GM19468 (cell line): Measurements from ENCODE around the gene ARFGAP1.

Source experiments
- ATAC-seq: cut with Tn5 transposase; IDR thresholded peaks from one replicate; pipeline ENCODE4 v1.9.1; 2021; ENCODE audit warnings: mild to moderate bottlenecking, moderate library complexity, moderate number of reproducible peaks; ENCODE audit not compliant: unreplicated experiment; ENCODE audit errors: extremely low read depth

Gene ARFGAP1

GRCh38 chr20:63315731-63316491, 43.3 kb downstream of the ARFGAP1 start:
- no peak for ATAC-seq

DNA sequence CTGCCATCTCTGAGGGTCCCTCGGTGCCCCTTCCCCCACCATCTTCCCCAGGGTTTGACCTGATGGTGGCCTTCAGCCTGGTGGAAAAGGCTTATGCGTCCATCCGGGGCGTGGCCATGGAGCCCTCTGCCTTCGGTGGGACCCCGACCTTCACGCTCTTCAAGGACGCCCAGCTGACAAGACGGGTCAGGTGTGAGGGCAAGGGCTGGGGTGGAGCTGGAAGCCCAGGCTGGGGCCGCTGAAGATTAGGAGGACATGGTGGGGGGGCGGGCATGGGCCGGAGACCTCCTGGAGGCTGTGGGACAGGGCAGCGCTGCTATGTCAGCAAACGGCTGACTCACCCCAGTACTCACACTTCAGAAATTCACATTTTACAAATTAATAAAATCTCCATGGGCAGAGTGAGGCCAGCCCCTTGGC, 43.9 kb downstream of the ARFGAP1 start:
- ATAC-seq, result no peak

- ATAC-seq, result no peak
These were observed 44.4 kb downstream of the ARFGAP1 start for GRCh38 chr20:63317061-63317460.

GRCh38 chr20:63317601-63318291, 45.1 kb downstream of the ARFGAP1 start:
- ATAC-seq, result no peak

- ATAC-seq, result no peak
These were observed 46.0 kb downstream of the ARFGAP1 start for GRCh38 chr20:63318391-63319163.

GRCh38 chr20:63319164-63320040, 46.8 kb downstream of the ARFGAP1 start:
- no peak for ATAC-seq

GRCh38 chr20:63320041-63320511, 47.5 kb downstream of the ARFGAP1 start:
- ATAC-seq, result no peak

- ATAC-seq, result no peak
These were observed 48.1 kb downstream of the ARFGAP1 start for GRCh38 chr20:63320616-63321147.

DNA sequence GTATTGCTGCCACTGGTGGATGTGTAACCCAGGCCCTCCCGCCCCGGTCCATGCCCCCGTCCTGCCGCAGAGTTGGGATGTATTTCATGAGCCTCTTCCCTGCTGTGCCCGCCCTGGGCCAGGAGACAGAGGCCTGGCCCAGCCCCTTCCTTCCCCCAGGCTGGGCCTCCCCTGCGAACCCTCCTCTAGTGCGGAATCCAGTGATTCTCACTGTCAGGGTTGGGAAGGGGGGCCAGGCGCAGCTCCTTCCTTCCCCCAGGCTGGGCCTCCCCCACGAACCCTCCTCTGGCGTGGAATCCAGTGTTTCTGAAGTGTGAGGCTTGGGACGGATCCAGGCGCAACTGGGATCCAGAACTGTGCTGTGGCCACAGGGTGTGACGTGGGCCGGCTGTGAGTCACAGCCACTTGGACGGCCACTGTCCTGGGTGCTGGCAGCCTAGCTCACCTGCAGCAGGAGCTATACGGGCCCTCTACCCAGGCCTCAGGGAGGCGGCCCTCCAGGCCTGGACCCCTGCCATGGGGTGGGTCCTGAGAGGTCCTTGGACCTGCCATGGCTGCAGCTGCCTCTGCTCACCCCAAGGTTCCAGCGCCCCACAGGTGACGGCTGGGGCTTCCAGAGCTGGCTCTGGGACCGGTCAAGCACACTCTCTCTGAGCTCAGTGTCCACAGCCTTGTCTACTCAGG, 48.7 kb downstream of the ARFGAP1 start:
- no peak for ATAC-seq

DNA sequence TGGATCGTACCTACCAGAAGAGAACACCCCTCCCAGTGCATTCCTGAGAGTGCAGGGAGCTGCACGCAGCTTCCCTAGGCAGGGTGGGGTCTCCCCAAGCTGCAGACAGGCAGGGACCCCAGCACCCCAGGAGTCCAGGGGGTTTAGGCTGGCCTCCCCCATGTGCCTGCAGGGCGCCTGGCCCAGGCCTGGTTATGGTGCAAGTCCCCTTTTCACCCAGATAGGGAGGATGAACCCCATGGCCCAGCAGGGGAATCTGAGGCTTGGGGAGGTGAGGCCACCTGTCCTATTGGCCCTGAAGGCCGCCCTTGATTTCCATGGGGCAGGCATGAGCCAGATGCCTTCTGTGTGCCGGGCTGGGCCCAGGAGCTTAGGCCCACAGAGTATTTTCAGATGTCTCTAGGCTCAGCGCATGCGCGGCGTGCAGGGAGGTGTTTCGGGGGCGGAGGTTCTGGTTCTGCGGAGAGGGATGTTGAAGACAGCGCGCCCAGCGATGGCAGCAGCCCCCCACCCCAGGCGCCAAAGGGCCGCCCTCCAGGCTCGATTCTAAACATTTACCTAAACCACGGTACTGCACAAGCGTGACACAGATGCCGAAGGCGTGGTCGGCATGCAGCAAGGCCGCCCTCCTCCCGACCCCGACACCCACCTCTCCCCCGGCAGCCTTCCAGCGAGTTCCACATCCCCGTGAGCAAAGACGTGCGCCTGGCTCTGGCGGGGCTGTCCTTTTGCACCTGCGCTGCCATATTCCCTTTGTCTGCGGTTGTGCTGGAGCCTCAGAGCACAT, 49.7 kb downstream of the ARFGAP1 start:
- no peak for ATAC-seq

GRCh38 chr20:63322933-63323273, 50.3 kb downstream of the ARFGAP1 start:
- ATAC-seq, result no peak

DNA sequence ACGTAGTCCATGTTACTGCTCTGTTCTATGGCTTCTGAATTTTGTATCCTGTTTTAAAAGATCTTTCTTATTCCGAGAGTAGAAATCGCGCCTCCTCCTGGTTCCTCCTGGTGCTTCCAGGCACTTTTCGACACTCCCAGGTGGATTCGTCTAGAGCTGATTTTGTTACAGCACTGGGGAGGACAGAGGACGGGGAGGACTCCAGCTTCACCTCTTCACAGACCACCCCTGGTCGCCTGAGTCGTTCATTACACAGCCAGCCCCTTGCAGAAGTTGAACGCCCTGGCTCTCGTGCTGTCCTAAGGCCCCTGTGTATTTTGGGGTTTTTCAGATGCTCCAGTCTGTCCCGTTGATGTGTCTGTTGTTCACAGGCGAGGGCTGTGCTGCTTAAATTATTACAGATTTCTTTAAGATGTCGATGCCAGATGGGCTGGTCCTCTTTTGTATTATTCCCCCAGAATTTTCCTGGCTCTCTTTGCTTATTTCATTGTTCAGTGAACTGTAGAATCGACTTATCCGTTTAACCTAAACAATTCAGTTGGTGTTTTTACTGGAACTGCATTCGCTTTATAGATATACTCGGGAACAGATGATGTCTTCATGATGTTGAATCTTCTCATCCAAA, 50.9 kb downstream of the ARFGAP1 start:
- no peak for ATAC-seq

DNA sequence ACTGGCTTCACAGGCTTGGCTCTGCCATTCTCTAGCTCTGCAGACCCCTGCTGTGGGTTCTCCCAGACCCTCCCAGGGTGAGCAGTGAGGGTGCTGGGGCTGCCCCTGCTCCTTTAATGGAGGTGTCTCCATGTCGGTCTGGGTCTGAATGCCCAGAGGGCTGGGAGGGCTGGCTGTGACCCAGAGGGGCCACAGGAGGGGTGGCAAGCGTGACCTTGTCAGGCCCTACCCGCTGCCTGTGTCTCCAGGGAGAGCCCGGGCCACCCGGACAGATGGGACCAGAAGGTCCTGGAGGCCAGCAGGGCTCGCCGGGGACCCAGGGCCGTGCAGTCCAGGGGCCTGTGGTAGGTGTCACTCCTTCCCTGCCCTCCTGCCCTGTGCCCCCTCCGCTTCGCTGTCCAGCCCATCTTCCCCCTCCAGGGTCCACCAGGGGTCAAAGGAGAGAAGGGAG, 52.4 kb downstream of the ARFGAP1 start:
- ATAC-seq, result no peak

DNA sequence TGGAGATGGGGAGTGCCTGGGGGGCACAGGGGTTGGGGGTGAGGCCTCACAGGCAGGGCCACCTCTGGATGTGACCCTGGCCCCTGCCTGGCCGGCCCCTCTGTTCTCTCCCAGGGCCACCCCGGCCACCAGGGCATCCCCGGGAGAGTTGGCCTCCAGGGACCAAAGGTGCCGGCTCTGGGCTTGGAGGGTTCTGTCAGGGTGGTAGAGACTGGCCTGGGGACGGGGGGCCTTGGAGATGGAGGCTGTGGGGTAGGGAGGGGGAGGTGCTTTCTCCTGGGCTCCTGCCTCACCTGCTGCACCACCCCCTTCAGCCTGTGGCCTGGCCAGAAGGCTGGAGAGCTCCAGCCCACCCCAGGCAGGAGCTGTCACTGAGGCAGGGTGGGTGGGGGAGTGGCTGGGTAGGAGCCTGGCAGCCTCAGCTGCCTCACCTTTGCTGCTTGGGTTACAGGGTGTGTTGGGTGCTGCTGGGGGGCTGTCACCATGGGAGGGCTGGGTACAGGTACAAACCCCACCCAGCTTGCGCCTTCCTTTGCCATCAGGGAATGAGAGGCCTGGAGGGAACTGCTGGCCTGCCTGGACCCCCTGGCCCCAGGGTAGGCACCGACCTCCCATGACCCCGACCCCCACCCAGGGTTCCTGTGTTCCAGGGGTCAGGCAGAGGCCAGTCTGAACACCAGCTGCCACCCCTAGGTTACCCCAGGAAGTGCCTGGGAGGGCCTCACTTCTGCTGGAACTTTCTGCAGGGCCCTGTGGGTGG, 53.1 kb downstream of the ARFGAP1 start:
- no peak for ATAC-seq

DNA sequence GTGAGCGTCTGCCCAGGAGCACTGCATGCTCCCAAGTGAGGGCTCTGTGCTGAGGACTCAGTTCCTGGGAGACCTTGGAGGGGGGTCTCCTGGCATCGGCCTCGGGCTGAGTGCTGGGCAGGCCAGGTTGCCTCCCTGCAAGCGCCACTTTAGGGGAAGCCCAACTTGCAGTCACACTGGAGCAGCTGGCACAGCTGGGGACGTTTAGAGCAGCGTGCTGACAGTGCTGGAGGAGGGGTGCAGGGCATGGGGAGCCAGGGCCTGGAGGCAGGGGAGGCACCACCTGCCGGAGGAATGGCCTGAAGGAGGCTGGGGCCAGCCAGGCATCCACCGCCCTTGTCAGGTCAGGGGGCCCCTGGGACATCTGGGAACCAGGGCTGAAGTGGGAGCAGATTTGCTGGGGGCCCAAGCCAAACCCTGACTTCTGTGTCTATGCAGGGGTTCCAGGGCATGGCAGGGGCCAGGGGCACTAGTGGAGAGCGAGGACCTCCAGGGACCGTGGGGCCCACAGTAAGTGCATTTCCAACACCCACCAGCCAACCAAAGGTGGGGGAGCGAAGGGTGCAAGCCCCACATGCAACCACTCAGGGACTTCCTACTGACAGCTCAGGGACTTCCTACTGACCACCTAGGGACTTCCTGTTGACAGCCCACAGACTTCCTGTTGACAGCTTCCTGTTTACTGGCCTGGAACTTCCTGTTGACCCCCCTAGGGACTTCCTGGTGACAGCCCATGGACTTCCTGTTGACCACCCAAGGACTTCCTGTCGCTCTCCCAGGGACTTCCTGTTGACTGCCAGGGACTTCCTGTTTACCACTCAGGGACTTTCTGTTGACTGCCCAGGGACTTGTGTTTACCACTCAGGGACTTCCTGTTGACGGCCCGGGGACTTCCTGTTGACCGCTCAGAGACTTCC, 54.0 kb downstream of the ARFGAP1 start:
- ATAC-seq, result no peak

- ATAC-seq, result no peak
These were observed 54.7 kb downstream of the ARFGAP1 start for GRCh38 chr20:63327231-63327745.
